Calu3 (cell line): Measurements from ENCODE around the gene ALAD. TPM values are rescaled to one million over a fixed set of nuclear protein-coding genes. Genes with fewer than 3 reads are reported as not detected.

ENCODE experiments used
- BruUV-seq: library from RNA; stranded (reverse); fragments of 400-500 nt; replicated peaks from 2 replicates; lab custom pipeline; 2021; lab: Mats Ljungman, UMichigan
- CTCF ChIA-PET: fragments of 300-600 bp; sonication (Branson Sonifier 250); formaldehyde crosslinking; loops from one replicate; lab custom pipeline; 2022; ENCODE audit warnings: antibody characterized with exemption; lab: Charles Lee
- DNase-seq: peaks from one replicate; pipeline ENCODE4 v3.0.0; 2022
- H3K27ac Mint-ChIP-seq: one replicate; pipeline ENCODE4 v1.8.0; 2022; ENCODE audit warnings: mixed read lengths; ENCODE audit not compliant: unreplicated experiment
- H3K27me3 Mint-ChIP-seq: one replicate; pipeline ENCODE4 v1.8.0; 2022; ENCODE audit warnings: mixed read lengths; ENCODE audit not compliant: unreplicated experiment
- H3K36me3 Mint-ChIP-seq: one replicate; pipeline ENCODE4 v1.8.0; 2022; ENCODE audit warnings: mild to moderate bottlenecking, moderate library complexity, mixed read lengths; ENCODE audit not compliant: insufficient read depth, unreplicated experiment
- H3K4me1 Mint-ChIP-seq: one replicate; pipeline ENCODE4 v1.8.0; 2022; ENCODE audit warnings: mild to moderate bottlenecking, low read depth, mixed read lengths; ENCODE audit not compliant: unreplicated experiment
- H3K4me3 Mint-ChIP-seq: one replicate; pipeline ENCODE4 v1.8.0; 2022; ENCODE audit warnings: mild to moderate bottlenecking, low read depth, moderate library complexity, mixed read lengths; ENCODE audit not compliant: unreplicated experiment
- H3K9me3 Mint-ChIP-seq: one replicate; pipeline ENCODE4 v1.8.0; 2022; ENCODE audit warnings: low read depth, mixed read lengths; ENCODE audit not compliant: unreplicated experiment
- intact Hi-C: fragments of 100-400 bp; cut with micrococcal nuclease; formaldehyde crosslinking; loops from one replicate; pipeline ENCODE4 v1.10.0; 2022; ENCODE audit not compliant: unreplicated experiment
- total RNA-seq: library from RNA; stranded (reverse); gene quantifications from 2 replicates; pipeline ENCODE4 v1.2.3, GENCODE V29; 2022
- TF ChIP-seq, protein P1 (sequence below): fragments of 200-600 bp; IDR thresholded peaks from one replicate; pipeline ENCODE4 v1.8.0; 2022; ENCODE audit warnings: antibody characterized with exemption; ENCODE audit not compliant: unreplicated experiment

The ALAD gene
- total RNA-seq, 1 experiment from 2014 or later = 20.6 TPM

DNA sequence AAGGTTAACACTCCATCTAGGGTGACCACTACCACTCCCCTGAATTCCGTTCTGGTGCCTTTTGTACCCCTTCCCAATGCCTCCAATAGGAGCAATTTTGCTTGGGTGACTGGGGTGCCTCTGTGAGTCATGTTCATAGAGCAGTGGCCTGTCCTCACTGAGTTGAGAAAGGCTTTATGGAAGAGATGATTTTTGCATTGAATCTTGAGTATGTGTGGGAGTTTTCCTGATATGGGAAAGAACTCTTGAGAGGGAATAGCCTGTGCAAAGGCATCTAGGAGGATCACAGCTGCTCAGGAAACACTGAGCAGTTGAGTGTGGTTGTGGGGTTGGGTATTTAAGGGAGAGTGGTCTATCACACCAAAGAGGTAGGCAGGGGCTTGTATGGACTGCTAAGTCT lies 25.6 kb upstream of the ALAD start:
- CTCF ChIA-PET = interaction anchor here (0.9 kb wide), 1 partner anchor 10 kb away, joined by 3 read pairs; no protein-coding TSS in a partner anchor
- no peak overlapping the region for H3K27ac Mint-ChIP-seq
- H3K9me3 Mint-ChIP-seq = no peaks in the 10 kb centered on the region
- H3K4me3 Mint-ChIP-seq = no peak overlapping the region
- no peak for DNase-seq
- no TSS peak for BruUV-seq
- intact Hi-C loops = no loop called here
- H3K36me3 Mint-ChIP-seq = no peaks in the 10 kb centered on the region
- TF ChIP-seq, protein P1, sequence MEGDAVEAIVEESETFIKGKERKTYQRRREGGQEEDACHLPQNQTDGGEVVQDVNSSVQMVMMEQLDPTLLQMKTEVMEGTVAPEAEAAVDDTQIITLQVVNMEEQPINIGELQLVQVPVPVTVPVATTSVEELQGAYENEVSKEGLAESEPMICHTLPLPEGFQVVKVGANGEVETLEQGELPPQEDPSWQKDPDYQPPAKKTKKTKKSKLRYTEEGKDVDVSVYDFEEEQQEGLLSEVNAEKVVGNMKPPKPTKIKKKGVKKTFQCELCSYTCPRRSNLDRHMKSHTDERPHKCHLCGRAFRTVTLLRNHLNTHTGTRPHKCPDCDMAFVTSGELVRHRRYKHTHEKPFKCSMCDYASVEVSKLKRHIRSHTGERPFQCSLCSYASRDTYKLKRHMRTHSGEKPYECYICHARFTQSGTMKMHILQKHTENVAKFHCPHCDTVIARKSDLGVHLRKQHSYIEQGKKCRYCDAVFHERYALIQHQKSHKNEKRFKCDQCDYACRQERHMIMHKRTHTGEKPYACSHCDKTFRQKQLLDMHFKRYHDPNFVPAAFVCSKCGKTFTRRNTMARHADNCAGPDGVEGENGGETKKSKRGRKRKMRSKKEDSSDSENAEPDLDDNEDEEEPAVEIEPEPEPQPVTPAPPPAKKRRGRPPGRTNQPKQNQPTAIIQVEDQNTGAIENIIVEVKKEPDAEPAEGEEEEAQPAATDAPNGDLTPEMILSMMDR = no peak
- peaks cover 33% of the 10 kb centered on the region for H3K27me3 Mint-ChIP-seq
- H3K4me1 Mint-ChIP-seq = no peaks in the 10 kb centered on the region

DNA sequence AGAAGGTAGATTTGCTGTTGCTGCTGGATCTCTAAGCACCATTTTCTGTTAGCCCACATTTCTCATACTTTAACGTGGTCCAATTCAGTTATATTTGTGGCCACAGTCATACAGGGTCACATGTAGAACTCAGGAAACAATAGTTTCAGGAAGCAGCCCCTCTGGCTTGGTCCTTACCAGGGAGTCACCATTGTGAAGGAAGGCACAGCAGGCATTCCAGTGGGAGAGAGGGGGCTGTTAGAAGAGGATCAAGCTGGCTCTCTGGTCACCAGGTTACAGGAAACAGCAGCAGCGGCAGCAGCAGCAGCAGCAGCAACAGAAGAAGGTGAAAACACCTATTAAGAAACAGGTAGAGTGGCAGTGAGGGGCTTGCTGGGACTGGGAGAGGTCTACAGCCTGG lies 24.0 kb upstream of the ALAD start:
- Mint-ChIP-seq H3K27ac (no peak overlapping the region), H3K4me3 (no peak overlapping the region), H3K9me3 (no peaks in the 10 kb centered on the region), H3K27me3 (peaks cover 33% of the 10 kb centered on the region), H3K36me3 (no peaks in the 10 kb centered on the region), H3K4me1 (no peaks in the 10 kb centered on the region)
- no TSS peak for BruUV-seq
- CTCF ChIA-PET = no interaction called here
- TF ChIP-seq, protein P1 = no peak
- intact Hi-C loops = no loop called here
- no peak for DNase-seq

DNA sequence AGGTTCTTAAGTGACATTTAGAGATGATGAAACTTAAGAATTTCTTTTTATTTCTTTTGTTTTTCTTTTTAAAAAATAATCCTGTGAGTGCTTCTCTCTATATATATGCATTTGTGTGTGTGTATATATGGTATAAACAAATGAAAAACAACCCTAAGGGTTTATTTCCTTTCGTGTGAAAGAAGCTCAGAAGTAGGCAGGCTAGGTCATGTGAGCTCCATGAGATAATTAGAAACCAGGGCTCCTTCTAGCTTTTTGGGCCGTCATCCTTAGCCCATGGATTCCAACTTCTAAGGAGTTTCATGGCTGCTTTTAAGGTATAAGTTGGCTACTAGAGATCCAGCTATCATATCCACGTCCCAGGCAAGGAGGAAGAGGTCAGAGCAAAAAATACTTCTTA lies 20.6 kb upstream of the ALAD start:
- no TSS peak for BruUV-seq
- no peak overlapping the region for H3K27ac Mint-ChIP-seq
- no peak for DNase-seq
- peaks cover 27% of the 10 kb centered on the region for H3K27me3 Mint-ChIP-seq
- no peaks in the 10 kb centered on the region for H3K36me3 Mint-ChIP-seq
- TF ChIP-seq, protein P1 = no peak
- H3K4me3 Mint-ChIP-seq = no peak overlapping the region
- intact Hi-C loops = no loop called here
- H3K9me3 Mint-ChIP-seq = no peaks in the 10 kb centered on the region
- CTCF ChIA-PET = no interaction called here
- no peaks in the 10 kb centered on the region for H3K4me1 Mint-ChIP-seq

- no peaks in the 10 kb centered on the region for H3K27me3 Mint-ChIP-seq
- H3K4me1 Mint-ChIP-seq = no peaks in the 10 kb centered on the region
- H3K36me3 Mint-ChIP-seq = no peaks in the 10 kb centered on the region
- no peaks in the 10 kb centered on the region for H3K9me3 Mint-ChIP-seq
- no peak overlapping the region for H3K27ac Mint-ChIP-seq
- intact Hi-C loops = no loop called here
- no TSS peak for BruUV-seq
- no peak overlapping the region for H3K4me3 Mint-ChIP-seq
- TF ChIP-seq, protein P1 = no peak
- CTCF ChIA-PET = no interaction called here
- no peak for DNase-seq
Measured at GRCh38 chr9:113417370-113417769, 16.3 kb upstream of the ALAD start.
